Measurements from ENCODE around the gene TCF7L1.
"Not testable (repeated sequence)": the region's sequence is repeated elsewhere in the genome, so short reads cannot be mapped to it uniquely, and the experiment has no call there.

The TCF7L1 gene

DNA sequence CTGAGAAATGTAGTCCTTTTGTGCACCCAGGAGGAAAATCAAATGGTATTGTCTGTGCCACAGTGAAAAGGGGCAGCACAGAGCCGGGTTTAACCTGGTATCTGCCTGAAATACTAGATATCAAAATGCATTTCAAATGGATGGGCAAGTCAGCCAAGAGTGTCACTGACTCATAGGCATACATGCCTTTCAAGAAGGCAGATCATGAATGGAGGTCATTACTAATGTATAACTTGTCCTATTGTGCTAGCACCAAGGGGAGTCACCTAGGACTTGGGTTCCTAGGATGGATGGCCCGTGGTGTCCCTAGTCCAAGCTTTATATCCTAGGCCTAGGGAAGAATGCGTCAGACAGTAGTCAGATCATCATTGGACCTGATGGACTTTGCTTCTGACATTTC, 49.9 kb downstream of the TCF7L1 start:
- DNase-seq (ENCODE audit: low read depth in 2 of 2) = no peak

DNA sequence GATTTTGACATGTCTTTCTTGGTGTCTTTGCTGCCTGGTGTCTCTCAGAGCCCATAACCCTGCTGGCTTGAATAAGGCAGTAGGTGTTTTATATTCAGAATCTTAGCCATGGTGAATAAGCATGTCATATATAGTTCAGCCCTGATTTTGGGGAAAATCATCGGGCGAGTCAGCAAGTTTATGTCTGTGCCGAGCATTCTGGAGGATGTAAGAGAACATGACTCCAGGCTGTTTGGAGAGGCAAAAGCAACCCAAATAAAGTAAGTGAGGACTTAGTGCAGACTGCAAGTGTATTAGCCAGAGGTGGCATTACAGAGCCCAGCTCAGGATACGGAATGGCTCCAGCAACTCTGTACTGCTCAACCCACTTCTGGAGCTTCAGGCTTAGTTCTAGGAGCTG, 50.3 kb downstream of the TCF7L1 start:
- no peak for DNase-seq (ENCODE audit: low read depth in 2 of 2)

DNA sequence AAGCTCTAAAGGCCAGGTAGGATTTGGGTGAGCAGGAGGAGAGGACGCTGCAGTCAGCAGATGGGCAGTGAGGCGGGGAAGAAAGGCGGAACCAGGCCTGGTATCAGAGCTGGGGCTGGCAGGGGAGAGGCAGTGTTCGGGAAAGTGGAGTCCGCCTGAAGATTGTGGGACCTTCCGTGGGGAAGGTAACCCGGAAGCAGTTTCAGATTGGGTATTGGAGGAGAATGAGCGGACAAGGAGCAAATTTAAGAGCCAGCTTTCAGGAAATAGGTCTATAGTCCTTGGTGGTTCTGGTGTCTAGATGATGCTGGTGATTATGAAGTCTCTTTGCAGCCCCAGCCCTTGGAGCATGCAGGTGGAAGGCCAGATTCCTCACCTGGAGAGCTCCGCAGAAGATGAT, 51.0 kb downstream of the TCF7L1 start:
- DNase-seq (ENCODE audit: low read depth in 2 of 2) = no peak

DNA sequence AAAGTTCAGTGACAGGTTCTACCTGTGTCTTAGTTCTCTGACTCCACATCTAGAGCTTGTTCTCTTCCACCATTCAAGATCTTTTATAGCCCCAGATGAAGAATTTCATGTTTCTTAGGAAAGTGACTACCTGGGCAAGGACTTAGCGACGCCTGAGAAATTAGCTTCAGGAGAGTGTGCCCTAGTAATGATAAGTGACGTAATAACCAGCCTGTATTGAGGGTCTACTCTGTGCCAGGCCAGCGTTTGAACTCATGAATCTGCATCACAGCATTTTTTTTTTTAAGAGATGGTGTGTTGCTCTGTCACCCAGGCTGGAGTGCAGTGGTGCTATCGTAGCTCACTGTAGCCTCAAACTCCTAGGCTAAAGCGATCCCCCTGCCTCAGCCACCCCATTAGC, 51.8 kb downstream of the TCF7L1 start:
- no peak for DNase-seq (ENCODE audit: low read depth in 2 of 2)

DNA sequence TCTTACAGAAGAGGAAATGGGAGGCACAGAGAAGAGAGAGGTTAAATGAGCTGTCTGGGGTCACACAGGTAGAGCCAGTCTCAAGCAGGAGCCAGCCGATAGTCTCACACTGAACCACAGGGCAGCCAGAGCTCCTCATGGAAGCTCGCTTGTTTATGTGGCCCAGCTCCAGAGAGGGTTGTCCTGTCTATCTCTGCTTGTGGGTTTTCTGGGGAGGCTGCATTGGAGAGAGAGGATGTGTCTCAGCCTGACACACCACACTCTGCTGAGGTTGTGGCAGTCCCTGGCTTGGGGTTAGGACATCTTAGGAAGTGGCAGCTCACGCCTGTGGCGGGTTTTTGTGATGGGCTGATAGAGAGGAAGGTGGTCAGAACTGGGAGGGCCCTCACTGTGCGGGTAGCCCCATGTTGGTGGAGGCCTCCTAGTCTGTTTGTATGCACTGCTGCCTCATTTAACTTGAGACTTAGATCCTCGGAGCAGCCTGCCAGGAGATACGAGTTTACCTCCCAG, 52.3 kb downstream of the TCF7L1 start:
- no peak for DNase-seq (ENCODE audit: low read depth in 2 of 2)

DNA sequence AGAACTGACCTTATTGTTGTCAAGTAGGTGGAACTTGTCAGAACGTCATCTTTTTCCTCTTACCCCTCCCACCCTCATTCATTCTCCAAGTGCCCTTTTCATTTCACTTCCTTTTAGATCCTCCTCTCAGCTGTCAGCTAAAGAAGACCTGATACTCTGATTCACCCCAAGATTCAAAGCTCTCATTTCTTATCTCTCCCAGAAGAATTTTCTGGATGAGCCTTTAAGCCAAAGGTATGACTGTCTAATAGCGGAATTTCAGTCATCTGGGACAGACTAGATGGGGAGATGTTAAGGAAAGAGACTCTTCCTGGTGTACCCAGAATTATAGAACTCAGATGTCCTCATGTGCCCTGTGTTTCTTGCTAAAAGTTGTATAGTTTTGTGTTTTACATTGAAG, 53.9 kb downstream of the TCF7L1 start:
- no peak for DNase-seq (ENCODE audit: low read depth in 2 of 2)

DNA sequence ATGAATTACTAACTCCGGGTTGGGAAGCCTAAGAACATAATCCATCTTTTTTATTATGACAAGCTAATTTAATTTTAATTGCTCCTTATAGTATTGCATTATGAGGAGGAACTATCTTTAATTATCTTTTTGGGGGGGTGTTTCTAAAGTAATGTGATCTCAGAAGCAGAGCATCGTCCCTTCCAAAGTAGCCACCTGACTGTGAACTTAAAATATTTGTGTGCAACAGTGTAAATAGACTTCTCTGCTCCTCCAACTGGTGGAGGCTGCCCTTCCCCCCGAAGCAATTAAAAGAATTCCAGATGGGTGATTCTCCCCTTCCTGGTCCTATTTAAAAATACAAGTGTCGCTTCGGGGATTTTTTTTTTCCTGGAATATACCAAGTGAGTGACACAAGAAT, 55.7 kb downstream of the TCF7L1 start:
- no peak for DNase-seq (ENCODE audit: low read depth in 2 of 2)

DNA sequence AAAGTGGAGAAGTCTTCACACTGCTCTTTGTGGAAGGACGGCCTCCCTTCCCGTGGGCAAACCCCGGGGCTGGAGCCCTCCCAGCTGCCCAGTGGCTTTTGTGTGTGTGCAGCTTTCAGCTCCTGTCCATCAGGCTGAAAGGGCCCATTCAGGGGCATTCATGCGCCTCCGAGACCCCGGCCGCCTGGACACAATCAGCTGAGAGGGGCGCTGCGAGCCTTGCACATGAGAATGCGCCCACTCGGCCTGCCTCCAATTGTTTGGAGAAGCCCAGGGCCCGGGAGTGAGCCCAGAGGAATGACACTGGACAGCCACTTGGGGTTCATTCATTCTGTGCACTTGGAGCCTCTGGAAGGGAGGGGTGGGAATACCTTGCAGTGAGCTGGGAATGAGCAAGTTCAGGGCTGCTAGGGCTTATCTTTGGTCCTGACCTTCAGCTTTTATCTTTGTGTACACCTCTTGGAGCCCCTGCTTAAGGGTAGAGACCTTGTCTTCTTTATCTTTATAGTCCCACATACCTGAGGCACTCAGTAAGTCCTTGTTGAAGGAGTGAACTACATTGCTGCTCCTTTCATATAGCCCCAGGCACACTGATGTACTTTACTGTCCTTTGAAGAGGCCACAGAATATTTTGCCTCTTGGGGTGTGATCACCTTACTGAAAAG, 56.5 kb downstream of the TCF7L1 start:
- DNase-seq (ENCODE audit: low read depth in 2 of 2) = no peak

DNA sequence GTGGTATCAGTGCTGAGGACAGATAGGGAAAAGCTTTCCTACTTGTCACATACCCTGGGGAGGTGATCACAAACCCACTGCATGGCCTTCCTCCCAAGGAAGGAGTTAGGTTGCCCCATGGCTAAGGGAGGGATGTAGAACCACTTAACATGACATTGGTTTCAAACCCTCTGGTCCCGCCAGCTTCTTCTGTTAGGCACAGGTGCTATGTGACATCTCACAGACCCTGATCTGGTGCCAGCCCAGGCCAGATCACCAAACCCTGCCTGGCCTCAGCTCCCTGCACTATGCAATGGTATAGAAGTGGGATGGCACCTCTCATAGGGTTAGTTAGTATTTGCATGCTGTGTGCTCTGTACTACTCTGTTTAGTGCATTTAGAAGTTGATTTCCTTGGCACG, 58.0 kb downstream of the TCF7L1 start:
- no peak for DNase-seq (ENCODE audit: low read depth in 2 of 2)

DNA sequence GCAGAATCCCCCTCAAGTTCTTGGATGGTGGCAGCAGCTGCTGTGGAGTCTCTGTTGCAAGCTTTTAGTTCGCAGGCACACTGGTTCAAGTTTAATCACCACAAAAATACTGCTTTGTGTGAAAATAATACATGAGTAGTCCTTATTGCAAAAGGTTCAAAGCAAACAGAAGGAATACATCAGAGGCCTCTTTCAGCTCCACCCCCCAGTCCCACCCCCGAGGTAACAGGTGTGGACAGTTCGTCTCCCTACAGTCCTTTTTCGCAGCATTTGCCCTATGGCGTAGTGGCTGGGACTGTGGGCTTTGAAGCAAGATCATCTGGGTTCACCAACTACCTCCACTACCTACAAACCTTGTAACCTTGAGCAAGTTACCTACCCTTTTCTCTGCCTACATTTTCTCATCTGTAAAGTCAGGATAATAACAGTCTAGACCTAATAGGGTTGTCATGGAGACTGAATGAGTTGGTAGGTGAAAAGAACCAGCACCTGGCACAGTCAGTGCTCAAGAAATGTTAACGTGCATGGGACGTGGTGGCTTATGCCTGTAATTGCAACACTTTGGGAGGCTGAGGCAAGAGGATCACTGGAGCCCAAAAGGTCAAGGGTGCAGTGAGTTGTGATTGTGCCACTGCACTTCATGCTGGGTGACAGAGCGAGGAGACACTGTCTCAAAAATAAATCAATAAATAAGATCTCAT, 61.7 kb downstream of the TCF7L1 start:
- DNase-seq (ENCODE audit: low read depth in 2 of 2) = no peak

DNA sequence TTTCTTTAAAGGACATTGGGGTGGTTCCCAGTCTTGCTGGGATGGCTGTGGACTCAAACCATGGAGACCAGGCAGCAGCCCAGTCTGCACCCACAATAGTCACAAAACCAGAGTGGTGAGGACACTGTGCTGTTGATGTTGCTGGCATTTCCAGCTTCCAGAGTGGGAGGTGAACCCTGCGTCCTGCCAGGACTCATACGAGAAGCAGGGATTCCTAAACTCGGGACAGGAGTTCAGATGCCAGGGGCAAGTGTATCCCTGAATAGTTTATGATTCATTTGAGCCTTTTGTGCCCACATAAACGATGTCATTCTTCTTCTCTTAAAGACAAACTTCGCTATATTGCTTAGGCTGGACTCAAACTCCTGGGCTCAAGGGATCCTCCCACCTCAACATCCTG, 62.8 kb downstream of the TCF7L1 start:
- DNase-seq (ENCODE audit: low read depth in 2 of 2) = no peak

DNA sequence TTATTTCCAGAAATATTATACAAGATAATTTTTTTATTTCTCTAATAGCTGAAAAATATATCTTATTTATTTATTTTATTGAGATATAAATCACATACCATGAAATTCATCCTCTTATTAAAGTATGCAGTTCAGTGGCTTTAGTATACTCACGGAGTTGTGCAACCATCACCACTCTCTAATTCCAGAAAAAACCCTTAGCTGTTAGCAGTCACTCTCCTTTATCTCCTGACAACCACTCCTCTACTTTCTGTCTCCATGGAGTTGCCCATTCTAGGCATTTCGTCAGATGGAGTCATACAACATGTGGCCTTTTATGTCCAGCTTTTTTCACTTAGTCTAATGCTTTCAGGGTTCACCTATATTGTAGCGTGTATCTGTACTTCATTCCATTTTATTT, 66.5 kb downstream of the TCF7L1 start:
- no peak for DNase-seq (ENCODE audit: low read depth in 2 of 2)

DNA sequence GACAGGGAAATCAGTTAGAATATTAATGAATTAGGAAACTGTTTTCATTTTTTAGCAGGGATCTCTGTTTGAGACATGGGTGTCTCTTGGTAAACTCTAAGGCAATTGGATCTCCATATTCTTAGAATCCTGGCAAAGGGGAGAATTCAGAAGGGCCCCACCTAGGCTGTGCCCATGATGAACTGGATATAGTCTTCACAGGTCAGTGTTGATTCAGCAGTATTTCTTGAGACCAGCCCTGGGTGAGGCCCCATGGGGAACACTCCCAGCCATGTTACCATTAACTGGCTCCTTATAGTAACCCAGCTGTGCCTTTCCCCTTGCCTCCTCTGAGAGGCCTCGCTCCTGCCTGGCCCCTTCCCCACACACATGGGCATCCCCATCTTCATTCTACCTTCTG, 76.7 kb downstream of the TCF7L1 start:
- no peak for DNase-seq (ENCODE audit: low read depth in 2 of 2)

DNA sequence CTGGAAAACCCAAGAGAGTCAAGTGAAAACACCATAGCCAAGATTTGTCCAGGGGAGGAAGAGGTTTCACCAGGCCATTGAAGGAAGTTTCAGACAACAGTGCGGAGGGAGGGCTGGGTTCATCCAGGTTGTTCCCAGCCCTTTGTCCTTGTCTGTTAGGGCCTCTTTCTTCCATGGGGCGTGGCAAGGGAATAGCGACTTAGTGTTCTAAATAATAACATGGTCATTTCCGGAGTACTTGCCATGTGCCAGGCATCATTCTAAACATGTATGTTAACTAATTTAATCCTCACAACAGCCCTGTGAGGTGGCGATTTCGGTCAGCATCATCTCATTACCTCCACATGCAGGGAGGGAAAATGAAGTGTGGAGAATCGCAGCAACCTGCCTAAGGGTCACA, 77.3 kb downstream of the TCF7L1 start:
- DNase-seq (ENCODE audit: low read depth in 2 of 2) = no peak

DNA sequence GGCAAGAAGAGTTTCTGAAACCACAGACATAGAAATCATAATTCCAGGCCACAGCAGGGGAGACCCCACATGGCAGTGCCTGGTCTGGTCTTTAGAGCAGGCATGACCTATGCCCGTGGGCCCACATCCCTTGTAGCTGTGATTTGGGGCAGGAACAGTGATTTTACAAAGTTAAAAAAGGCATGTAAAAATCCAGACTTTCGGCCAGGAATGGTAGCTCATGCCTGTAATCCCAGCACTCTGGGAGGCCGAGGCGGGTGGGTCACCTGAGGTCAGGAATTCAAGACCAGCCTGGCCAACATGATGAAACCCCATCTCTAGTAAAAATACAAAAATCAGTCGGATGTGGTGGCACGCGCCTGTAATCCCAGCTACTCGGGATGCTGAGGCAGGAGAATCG, 78.4 kb downstream of the TCF7L1 start:
- not testable (repeated sequence) for DNase-seq (ENCODE audit: low read depth in 2 of 2)

DNA sequence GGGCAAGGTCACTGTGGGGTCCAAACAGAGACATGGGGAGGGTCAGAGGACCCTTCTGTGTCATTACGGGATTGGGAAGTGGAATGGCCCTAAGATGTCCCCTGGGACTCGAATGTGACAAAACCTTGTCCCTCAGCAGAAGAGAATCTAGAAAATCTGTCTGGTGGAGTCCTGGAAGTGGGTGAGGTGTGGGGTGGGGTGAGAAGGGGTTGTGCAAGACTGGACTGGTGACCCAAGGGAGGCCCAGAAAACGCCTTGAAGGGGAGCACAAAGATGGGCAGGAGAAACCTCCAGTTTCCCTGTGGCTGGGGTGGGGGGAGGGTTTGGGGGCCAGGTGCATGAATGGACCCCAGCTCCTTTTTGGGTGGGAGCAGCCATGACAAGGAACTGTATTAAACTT, 79.6 kb downstream of the TCF7L1 start:
- no peak for DNase-seq (ENCODE audit: low read depth in 2 of 2)

DNA sequence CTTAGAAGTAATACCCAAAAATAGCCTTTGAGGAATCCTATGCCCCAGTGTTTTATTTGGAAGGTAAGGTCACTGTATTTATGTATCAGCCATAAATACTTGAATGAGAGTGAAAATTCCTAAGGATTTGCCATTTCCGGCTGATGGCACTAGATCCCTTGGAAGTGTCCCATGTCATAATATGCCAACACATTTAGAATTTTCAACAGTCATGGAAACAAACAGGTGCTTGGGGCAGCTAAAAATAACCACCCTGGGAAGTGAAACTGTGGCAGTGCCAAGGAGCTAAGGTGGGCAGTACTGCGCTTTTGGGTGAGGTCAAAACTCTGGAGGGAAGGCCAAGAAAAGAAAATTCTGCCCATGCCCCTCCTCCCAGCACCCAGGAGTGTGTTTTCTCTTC, 80.2 kb downstream of the TCF7L1 start:
- DNase-seq (ENCODE audit: low read depth in 2 of 2) = no peak

DNA sequence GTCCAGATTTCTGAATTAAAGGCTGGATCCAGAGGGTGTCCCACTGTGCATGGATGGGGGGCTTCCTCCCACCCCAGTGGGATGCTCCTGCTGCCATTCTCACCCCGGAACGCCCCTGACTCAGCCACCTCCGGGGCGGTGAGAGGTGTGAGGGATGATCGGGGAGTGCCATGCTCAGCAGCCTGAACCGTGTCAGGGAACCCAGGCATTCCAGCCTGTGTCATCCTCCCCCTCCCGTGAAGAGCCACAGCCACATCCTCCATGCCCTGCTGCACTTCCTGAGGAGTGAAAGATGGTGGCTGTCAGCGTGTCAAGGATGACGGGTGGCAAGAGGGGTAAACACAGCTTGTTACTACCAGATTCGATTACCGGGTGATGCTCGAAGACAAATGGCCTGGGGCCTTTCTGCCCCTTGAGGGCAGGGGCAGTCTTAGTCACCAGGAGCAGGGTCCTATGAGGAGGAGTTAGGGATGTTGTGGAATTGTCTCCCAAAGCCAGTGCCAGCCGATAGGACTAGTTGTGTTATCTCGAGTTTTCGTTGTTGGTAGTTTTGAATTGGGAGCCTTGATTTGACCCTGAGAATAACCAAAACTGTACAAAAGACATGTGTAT, 80.8 kb downstream of the TCF7L1 start:
- DNase-seq (ENCODE audit: low read depth in 2 of 2) = no peak

DNA sequence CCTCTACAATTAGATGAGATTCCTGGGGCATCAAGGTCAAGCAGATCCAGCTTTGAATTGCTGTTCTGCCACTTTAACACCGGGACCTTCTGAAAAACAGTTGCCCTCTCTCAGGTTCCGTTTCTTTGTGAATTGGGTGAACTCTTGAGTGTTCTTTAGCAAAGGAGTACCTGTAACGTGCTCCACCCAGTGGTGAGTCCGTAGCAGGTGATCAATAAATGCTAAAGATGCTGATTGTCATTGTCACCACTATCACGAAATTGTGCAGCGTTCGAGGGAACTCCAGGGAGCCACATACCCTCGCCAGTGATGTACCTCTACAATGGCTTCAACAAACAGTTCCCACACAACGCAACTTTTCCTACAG, 81.9 kb downstream of the TCF7L1 start:
- DNase-seq (ENCODE audit: low read depth in 2 of 2) = no peak

DNA sequence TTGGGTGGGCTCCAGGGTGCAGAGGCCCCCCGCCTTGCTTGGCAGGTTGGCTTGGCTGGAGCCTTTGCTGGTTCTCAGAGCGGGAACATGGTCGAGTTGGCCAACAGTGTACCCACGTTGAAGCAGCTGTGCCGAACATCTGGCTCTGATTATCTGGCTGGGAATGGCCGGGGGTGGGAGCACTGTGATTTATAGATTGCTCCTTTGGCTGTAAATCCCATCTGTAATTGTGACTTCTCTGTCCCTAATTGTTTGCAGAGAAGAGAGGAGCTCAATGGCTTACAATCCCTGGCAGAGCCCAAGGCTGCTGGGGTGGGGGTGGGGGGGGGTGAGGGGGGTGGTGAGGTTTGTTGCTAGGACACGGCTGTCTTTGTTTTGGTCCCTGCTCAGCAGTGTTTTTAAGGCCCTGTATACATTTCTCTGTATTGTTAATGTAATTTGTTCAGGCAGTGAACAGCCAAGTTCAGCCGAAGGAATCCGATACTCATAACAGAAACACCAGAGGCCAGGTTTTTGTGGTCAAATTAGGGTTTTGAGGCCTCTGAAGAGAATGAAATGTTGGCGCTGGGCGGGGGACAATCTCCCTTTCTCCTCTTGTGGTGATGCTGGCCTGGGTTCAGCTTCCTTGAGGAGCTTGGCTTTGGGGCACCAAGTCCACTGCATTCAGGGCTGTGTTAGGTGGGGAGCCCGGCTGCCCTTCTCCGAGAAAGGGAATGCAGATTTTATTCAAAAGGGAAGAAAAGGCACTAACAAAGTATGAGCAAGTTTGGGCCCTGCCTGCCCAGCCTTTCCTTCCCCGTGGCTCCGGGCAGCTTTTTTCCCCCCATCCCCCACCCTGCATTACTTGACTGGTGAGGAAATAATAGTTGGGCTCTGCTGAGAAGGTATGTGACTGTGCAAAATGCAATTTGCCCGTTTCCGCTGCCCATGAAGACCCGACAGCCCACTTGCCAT, 82.5 kb downstream of the TCF7L1 start:
- DNase-seq (ENCODE audit: low read depth in 2 of 2) = no peak

DNA sequence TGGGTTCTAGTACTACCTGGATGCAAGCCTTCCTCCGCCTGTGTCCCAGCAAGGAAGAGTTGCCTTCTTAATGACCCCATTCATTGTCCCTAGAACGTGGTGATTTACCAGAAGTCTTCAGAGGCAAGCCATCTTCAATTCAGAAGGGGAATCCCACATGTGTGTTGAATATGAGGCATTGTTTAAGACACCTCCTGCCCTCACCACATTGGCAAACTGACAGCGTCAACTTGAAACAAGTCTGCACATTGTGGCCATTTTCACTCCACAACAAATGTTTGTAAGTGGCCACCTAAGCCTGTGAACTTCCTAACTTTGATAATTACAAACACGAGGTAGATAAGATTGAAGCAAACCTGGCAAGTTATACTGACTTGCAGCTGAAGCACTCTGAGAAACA, 83.7 kb downstream of the TCF7L1 start:
- no peak for DNase-seq (ENCODE audit: low read depth in 2 of 2)

DNA sequence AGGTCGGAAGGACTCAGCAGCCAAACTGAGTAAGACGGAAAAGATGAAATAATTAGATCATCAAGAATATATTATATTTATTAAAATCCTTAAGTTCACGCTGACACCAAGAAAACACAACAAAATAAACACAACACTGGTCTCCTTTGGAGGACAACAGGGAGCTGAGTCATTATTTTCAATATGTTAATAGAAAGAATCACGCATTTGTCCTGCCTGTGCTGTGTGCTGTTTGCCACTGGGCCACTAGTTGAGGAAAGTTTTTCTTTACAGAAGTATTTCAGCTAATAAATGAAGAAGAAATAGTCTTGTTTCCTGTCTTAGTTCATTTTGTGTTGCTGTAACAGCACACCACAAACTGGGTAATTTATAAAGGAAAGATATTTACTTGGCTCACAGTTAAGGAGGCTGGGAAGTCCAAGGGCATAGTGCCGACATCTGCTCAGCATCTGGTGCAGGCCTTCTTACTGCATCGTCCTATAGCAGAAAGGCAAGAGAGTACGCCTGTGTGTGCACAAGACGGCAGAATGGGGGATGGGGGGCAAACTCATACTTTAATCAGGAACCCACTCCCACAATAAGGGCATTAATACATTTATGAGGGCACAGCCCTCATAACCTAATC, 88.0 kb downstream of the TCF7L1 start:
- no peak for DNase-seq (ENCODE audit: low read depth in 2 of 2)

Measured in stimulated activated CD8-positive, alpha-beta memory T cell treated with anti-CD3 and anti-CD28 coated beads, Interleukin-7, amount 100 ng/mL, for 4 hours (primary cell).